Stimulated activated CD8-positive, alpha-beta memory T cell treated with anti-CD3 and anti-CD28 coated beads, Interleukin-15, amount 100 ng/mL, for 48 hours (primary cell): ENCODE measurements around the gene ZNF227.
"Not testable (repeated sequence)": the region's sequence is repeated elsewhere in the genome, so short reads cannot be mapped to it uniquely, and the experiment has no call there.

ENCODE experiments used
- DNase-seq, 2 donors: peaks; one replicate each; pipeline ENCODE4 v3.0.0-alpha.2; 2020; ENCODE audit warnings: low read depth in 2 of 2

ZNF227 gene

DNA sequence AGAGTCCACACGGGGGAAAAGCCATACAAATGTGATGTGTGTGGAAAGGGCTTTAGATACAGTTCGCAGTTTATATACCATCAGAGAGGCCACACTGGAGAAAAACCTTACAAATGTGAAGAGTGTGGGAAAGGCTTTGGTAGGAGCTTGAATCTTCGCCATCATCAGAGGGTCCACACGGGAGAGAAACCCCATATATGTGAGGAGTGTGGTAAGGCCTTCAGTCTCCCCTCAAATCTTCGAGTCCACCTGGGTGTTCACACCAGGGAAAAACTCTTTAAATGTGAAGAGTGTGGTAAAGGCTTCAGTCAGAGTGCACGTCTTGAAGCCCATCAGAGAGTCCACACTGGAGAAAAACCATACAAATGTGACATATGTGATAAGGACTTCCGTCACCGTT lies 24.1 kb downstream of the ZNF227 start:
- no peak for DNase-seq

DNA sequence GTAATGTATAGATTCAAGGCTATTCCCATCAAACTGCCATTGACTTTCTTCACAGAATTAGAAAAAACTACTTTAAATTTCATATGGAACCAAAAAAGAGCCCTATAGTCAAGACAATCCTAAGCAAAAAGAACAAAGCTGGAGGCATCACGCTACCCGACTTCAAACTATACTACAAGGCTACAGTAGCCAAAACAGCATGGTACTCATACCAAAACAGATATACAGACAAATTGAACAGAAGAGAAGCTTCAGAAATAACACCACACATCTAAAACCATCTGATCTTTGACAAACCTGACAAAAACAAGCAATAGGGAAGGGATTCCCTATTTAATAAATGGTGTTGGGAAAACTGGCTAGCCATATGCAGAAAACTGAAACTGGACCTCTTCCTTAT lies 40.0 kb downstream of the ZNF227 start:
- DNase-seq = not testable (repeated sequence)

DNA sequence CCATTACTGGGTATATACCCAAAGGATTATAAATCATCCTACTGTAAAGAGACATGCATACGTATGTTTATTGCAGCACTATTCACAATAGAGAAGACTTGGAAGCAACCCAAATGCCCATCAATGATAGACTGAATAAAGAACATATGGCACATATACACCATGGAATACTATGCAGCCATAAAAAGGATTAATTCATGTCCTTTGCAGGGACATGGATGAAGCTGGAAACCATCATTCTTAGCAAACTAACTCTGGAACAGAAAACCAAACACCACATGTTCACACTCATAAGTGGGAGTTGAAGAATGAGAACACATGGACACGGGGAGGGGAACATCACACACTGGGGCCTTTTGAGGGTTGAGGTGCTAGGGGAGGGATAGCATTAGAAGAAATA lies 41.1 kb downstream of the ZNF227 start:
- DNase-seq = not testable (repeated sequence)

GRCh38 chr19:44254496-44254895 lies 42.2 kb downstream of the ZNF227 start:
- DNase-seq = no peak

GRCh38 chr19:44255705-44256411 lies 43.5 kb downstream of the ZNF227 start:
- no peak for DNase-seq

DNA sequence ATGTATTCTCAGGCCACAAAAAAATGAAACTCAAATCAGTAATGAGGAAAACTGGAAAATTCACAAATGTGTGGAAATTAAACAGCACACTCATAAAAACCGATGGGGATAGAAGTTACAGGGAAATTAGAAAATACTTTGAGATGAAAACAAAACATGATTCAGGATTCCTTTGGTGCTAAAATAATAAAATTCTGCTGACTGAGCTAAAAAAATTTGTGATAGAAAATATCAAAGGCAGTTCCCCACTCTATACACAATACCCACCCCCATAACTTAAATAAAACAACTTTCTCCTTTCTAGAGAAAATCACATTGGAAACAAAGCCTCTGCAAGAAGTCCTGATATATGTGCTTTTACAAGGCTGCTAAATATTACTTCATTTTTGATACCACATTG lies 45.8 kb downstream of the ZNF227 start:
- no peak for DNase-seq

GRCh38 chr19:44258835-44259413 lies 46.6 kb downstream of the ZNF227 start:
- no peak for DNase-seq

GRCh38 chr19:44260343-44260681 lies 48.0 kb downstream of the ZNF227 start:
- DNase-seq = no peak

DNA sequence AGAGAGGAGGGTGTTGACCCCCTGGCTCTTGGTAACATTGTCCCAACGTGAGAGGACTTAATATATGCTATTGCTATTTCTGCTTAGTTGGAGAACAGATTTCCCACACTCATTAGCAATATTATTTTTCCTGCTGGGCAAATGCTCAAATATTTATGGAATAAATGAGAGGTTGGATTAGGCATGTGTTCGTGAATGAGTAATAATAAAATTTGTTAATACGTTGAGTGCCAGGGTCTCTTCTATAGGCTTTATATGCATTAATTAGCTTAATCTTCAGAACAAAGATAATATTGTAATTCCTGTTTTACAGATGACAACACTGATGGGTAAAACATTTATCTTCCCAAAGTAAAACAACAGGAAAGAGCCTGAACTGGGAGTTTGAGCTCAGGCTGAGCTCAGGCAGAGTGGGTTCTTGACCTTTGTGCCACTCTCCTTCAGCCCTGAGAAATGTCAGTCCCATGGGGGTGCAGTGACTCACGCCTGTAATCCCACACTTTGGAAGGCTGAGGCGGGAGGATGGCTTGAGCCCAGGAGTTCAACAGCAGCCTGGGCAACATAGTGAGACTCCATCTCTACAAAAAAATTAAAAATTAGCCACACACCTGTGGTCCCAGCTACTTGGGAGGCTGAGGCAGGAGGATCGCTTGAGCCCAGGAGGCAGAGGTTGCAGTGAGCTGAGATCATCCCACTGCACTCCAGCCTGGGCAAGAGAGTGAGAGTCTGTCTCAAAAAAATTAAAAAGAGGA lies 48.5 kb downstream of the ZNF227 start:
- DNase-seq = no peak

DNA sequence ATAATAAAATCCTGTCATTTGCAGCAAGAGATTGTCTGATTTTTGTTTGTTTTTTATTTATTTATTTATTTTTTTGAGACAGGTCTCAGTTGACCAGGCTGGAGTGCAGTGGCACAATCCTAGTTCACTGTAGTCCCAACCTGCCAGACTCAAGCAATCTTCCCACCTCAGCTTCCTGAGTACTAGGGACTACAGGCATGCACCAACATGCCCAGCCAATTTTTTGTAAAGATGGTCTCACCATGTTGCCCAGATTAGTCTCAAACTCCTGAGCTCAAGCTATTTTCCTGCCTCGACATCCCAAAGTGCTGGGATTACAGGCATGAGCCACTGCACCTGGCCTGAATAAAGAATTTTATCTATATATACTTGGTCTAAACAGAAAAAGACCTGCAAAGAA lies 65.0 kb downstream of the ZNF227 start:
- no peak for DNase-seq

DNA sequence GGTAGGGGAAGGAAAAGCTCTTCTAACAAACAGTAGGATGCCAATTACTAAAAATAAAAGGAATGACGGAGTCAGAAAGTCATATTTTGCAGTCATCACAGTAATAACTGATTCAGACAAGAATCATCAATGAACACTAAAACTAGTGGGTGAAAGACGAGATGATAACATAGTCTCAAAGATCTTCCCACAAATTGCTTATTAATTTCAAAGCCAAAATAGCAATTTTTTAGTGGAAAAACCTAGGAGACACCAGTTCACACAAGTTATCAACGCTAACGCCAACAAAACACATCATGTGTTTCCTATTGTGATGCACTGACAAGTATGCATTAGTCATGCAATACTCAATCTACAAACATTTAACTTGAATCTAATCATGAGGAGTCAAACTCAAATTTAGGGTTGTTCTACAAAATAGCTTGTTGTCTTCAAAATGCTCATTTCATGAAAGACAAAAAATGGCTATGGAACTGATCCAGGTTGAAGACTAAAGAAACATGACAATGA lies 65.9 kb downstream of the ZNF227 start:
- DNase-seq = no peak

DNA sequence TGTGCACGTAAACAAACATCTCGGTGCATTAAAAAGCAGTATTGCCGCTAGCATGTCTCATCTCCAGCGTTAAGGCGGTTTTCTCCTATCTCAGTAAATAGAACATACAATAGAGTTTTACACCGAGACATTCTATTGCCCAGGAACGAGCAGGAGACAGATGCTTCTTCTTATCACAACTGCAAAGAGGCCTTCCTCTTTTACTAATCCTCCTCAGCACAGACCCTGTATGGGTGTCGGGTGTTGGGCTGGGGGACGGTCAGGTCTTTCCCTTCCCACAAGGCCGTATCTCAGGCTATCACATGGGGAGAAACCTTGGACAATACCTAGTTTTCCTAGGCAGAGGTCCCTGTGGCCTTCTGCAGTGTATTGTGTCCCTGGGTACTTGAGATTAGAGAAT lies 68.6 kb downstream of the ZNF227 start:
- DNase-seq = no peak

DNA sequence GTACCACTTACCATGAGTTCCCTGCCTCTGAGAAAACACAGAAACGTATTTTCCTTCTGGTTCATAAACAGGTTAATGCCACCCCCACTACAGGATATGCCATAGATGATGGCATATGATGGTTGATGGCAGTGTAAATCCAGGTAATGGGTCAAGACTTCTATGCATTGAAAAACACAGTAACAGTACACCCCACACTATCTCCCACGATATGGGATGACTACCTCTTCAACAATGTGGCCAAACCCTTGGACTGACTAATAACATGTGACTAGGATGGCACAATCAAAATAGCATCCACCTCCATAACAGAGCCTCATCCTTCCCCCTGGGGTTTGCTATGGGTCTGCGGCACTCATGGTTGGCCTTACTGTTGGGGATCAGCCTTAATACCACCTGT lies 70.5 kb downstream of the ZNF227 start:
- DNase-seq = no peak

GRCh38 chr19:44284968-44285367 lies 72.6 kb downstream of the ZNF227 start:
- DNase-seq = no peak
